ENCODE measurements around the gene CRLF2. TPM values are rescaled to one million over a fixed set of nuclear protein-coding genes. Genes with fewer than 3 reads are reported as not detected.
"Not testable (repeated sequence)": the region's sequence is repeated elsewhere in the genome, so short reads cannot be mapped to it uniquely, and the experiment has no call there.

Gene CRLF2
- total RNA-seq, 4 donors from 2014 or later = 0.47 to 1.0 (median 0.61) TPM

GRCh38 chrX:1244164-1245076, 32.0 kb upstream of the CRLF2 start:
- DNase-seq (ENCODE audit: low spot score) = no peak
- no peak for TF ChIP-seq CTCF (IDR thresholded peaks at IDR 0.05)
- no peak for ATAC-seq (ENCODE audit: low FRiP score)

- ATAC-seq (ENCODE audit: low FRiP score) (no peak), DNase-seq (ENCODE audit: low spot score) (no peak)
- TF ChIP-seq CTCF (IDR thresholded peaks at IDR 0.05) = no peak
Observed at GRCh38 chrX:1242891-1243402, 30.5 kb upstream of the CRLF2 start.

GRCh38 chrX:1240551-1240950, 28.1 kb upstream of the CRLF2 start:
- ATAC-seq (ENCODE audit: low FRiP score); DNase-seq (ENCODE audit: low spot score): not testable (repeated sequence)

GRCh38 chrX:1239681-1240142, 27.3 kb upstream of the CRLF2 start:
- DNase-seq (ENCODE audit: low spot score) = peak; percentile 28

GRCh38 chrX:1231850-1232465, 19.5 kb upstream of the CRLF2 start:
- no peak for TF ChIP-seq CTCF (IDR thresholded peaks at IDR 0.05)
- ATAC-seq (ENCODE audit: low FRiP score) (no peak), DNase-seq (ENCODE audit: low spot score) (no peak)

More at GRCh38 chrX:1239681-1240142, 27.3 kb upstream of the CRLF2 start:
- ATAC-seq (ENCODE audit: low FRiP score) = peak; percentile 83
- TF ChIP-seq CTCF (IDR thresholded peaks at IDR 0.05) = no peak

- ATAC-seq (ENCODE audit: low FRiP score); DNase-seq (ENCODE audit: low spot score): not testable (repeated sequence)
Observed at GRCh38 chrX:1228101-1228500, 15.7 kb upstream of the CRLF2 start.

- DNase-seq (ENCODE audit: low spot score) (no peak), ATAC-seq (ENCODE audit: low FRiP score) (no peak)
- no peak for TF ChIP-seq CTCF (IDR thresholded peaks at IDR 0.05)
Observed at GRCh38 chrX:1226249-1226648, 13.8 kb upstream of the CRLF2 start.
